ENCODE results near the gene PADI1. TPM values are rescaled to one million over a fixed set of nuclear protein-coding genes. Genes with fewer than 3 reads are reported as not detected.

Gene PADI1
- polyA plus RNA-seq, 1 of the 3 experiments (the other 2 are of a cell fraction) = 0.26 TPM

- Histone ChIP-seq H3K4me1 (ENCODE audit: control insufficient read depth in 1 of 2, insufficient read depth in 2 of 2, low read depth in 1 of 2, low read length in 1 of 2) (peaks cover 7 to 9% of the 10 kb centered on the region in 2 experiments; a peak in 3 of 4 replicates), H3K27ac (ENCODE audit: low read depth in 2 of 2, low read length in 1 of 2) (no peak overlapping the region), H3K79me2 (ENCODE audit: insufficient read depth) (no peaks in the 10 kb centered on the region), H3K36me3 (replicated peaks in 1 of 2; ENCODE audit: control insufficient read depth in 1 of 2, insufficient read depth in 2 of 2, low read length in 1 of 2) (no peaks in the 10 kb centered on the region), H3K4me3 (ENCODE audit: low read depth in 2 of 2, low read length in 1 of 2) (no peak overlapping the region), H4K20me1 (ENCODE audit: insufficient read depth) (no peaks in the 10 kb centered on the region), H3K9ac (no peak overlapping the region), H3K4me2 (no peak overlapping the region), H3K9me3 (no peaks in the 10 kb centered on the region), H3K9me2 (no peaks in the 10 kb centered on the region), H2AFZ (ENCODE audit: low read depth) (no peak overlapping the region), H3K27me3 (ENCODE audit: insufficient read depth) (no peaks in the 10 kb centered on the region), H3F3A (replicated peaks; ENCODE audit: insufficient read depth) (peaks cover 19% of the 10 kb centered on the region)
- TF ChIP-seq TEAD4 (IDR thresholded peaks at IDR 0.05; ENCODE audit: borderline replicate concordance, insufficient read depth) (no peak), ZBTB33 (IDR thresholded peaks at IDR 0.05; ENCODE audit: borderline replicate concordance, low read depth) (no peak), MEF2A (IDR thresholded peaks at IDR 0.05; ENCODE audit: borderline replicate concordance, low read depth) (no peak)
- 77% methylated on average over 16 of the region's 16 CpGs for WGBS (ENCODE audit: low lambda C conversion rate)
- no peak for DNase-seq
- ChIA-PET CTCF (interaction anchor here (1.1 to 2.2 kb wide), 4 partner anchors 12 to 173 kb away, joined by 3 to 5 read pairs (median 4); no protein-coding TSS in a partner anchor), POLR2A (no interaction called here)
These were observed 40.9 kb upstream of the PADI1 start for GRCh38 chr1:17163789-17164666.

- CTCF ChIA-PET = interaction anchor here (2.2 kb wide), 1 partner anchor 72 kb away, joined by 5 read pairs; no protein-coding TSS in a partner anchor
- no peak overlapping the region for H3K9ac ChIP-seq
- no peaks in the 10 kb centered on the region for H3K36me3 ChIP-seq (replicated peaks in 1 of 2; ENCODE audit: control insufficient read depth in 1 of 2, insufficient read depth in 2 of 2, low read length in 1 of 2)
- H3K4me3 ChIP-seq (ENCODE audit: low read depth in 2 of 2, low read length in 1 of 2) = no peak overlapping the region
- peaks cover 7 to 19% of the 10 kb centered on the region in 2 experiments; a peak in 3 of 4 replicates for H3K4me1 ChIP-seq (ENCODE audit: control insufficient read depth in 1 of 2, insufficient read depth in 2 of 2, low read depth in 1 of 2, low read length in 1 of 2)
- no peak for DNase-seq
- H3K9me2 ChIP-seq = no peaks in the 10 kb centered on the region
- H3K9me3 ChIP-seq = no peaks in the 10 kb centered on the region
- H3F3A ChIP-seq (replicated peaks; ENCODE audit: insufficient read depth) = peaks cover 23% of the 10 kb centered on the region
- WGBS (ENCODE audit: low lambda C conversion rate) = 33% methylated on average over 1 of the region's 1 CpG
- H3K27ac ChIP-seq (ENCODE audit: low read depth in 2 of 2, low read length in 1 of 2) = no peak overlapping the region
- TF ChIP-seq MEF2A (IDR thresholded peaks at IDR 0.05; ENCODE audit: borderline replicate concordance, low read depth) (no peak), TAF1 (IDR thresholded peaks at IDR 0.05; ENCODE audit: borderline replicate concordance, low read depth, low read length) (no peak), SMC3 (IDR thresholded peaks at IDR 0.05; ENCODE audit: low read depth, low read length) (no peak), FOXJ3 (CRISPR knock-in tag; IDR thresholded peaks at IDR 0.05) (no peak), CHD2 (IDR thresholded peaks at IDR 0.05; ENCODE audit: low read length, partially characterized antibody) (no peak), NRF1 (IDR thresholded peaks at IDR 0.05; ENCODE audit: low read depth, low read length) (no peak), YY1 (IDR thresholded peaks at IDR 0.05; ENCODE audit: low read depth) (no peak), RXRA (IDR thresholded peaks at IDR 0.05; ENCODE audit: borderline replicate concordance, low read depth) (no peak), SIN3A (IDR thresholded peaks at IDR 0.05; ENCODE audit: borderline replicate concordance, low read depth, low read length) (no peak), TCF12 (IDR thresholded peaks at IDR 0.05) (no peak), RFX5 (IDR thresholded peaks at IDR 0.05; ENCODE audit: low read length) (no peak), FOSL2 (IDR thresholded peaks at IDR 0.05; ENCODE audit: borderline replicate concordance, low read depth) (no peak), EP300 (IDR thresholded peaks at IDR 0.05; ENCODE audit: borderline replicate concordance in 1 of 2, low read depth in 1 of 2, low read length in 1 of 2) (no peak), JUND (IDR thresholded peaks at IDR 0.05) (no peak)
- TF ChIP-seq, protein P1, sequence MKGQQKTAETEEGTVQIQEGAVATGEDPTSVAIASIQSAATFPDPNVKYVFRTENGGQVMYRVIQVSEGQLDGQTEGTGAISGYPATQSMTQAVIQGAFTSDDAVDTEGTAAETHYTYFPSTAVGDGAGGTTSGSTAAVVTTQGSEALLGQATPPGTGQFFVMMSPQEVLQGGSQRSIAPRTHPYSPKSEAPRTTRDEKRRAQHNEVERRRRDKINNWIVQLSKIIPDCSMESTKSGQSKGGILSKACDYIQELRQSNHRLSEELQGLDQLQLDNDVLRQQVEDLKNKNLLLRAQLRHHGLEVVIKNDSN (IDR thresholded peaks at IDR 0.05; ENCODE audit: borderline replicate concordance, low read depth) = no peak
- no peak overlapping the region for H2AFZ ChIP-seq (ENCODE audit: low read depth)
- no peaks in the 10 kb centered on the region for H4K20me1 ChIP-seq (ENCODE audit: insufficient read depth)
- no peaks in the 10 kb centered on the region for H3K79me2 ChIP-seq (ENCODE audit: insufficient read depth)
- H3K27me3 ChIP-seq (ENCODE audit: insufficient read depth) = no peaks in the 10 kb centered on the region
- no peak overlapping the region for H3K4me2 ChIP-seq
- POLR2A ChIA-PET = interaction anchor here (0.5 kb wide), 1 partner anchor 34 kb away, joined by 4 read pairs; no protein-coding TSS in a partner anchor
These were observed 39.1 kb upstream of the PADI1 start for GRCh38 chr1:17165823-17166222.

Data from SK-N-SH (cell line).